HFFc6 (cell line): ENCODE results near the gene TRIM71. TPM values are rescaled to one million over a fixed set of nuclear protein-coding genes. Genes with fewer than 3 reads are reported as not detected.

ENCODE experiments used
- DNase-seq: peaks from one replicate; pipeline ENCODE4 v3.0.0-alpha.2; 2018
- H3K27ac Mint-ChIP-seq: 2 replicates; pipeline ENCODE4 v1.8.0; 2020; ENCODE audit warnings: mild to moderate bottlenecking, mixed read lengths
- H3K27me3 Mint-ChIP-seq: 2 replicates; pipeline ENCODE4 v1.8.0; 2021; ENCODE audit warnings: mild to moderate bottlenecking, moderate library complexity, mixed read lengths; ENCODE audit not compliant: insufficient read depth
- H3K36me3 Mint-ChIP-seq: 2 replicates; pipeline ENCODE4 v1.8.0; 2021; ENCODE audit warnings: low read depth, mixed read lengths
- H3K4me1 Mint-ChIP-seq: 2 replicates; pipeline ENCODE4 v1.8.0; 2020; ENCODE audit warnings: low read depth, mixed read lengths
- H3K4me3 Mint-ChIP-seq: 2 replicates; pipeline ENCODE4 v1.8.0; 2020; ENCODE audit warnings: mild to moderate bottlenecking, moderate library complexity, mixed read lengths
- H3K9me3 Mint-ChIP-seq: 2 replicates; pipeline ENCODE4 v1.8.0; 2020; ENCODE audit warnings: mild to moderate bottlenecking, mixed read lengths
- CTCF ChIP-seq: fragments of 200-600 bp; sonication (generic); IDR thresholded peaks from 2 replicates; pipeline ENCODE4 v1.5.0; 2021; ENCODE audit warnings: antibody characterized with exemption, mild to moderate bottlenecking
- total RNA-seq, 6 experiments: library from RNA; stranded (reverse); fragmentation: NEBNext Ultra II Directional; extraction: Animal tissue kit (Norgen Biotek cat#: 25700); gene quantifications; 2 replicates in 1 of 6; 3 replicates in 5 of 6; pipeline ENCODE4 v1.2.3, GENCODE V29; 2021

TRIM71 gene
- total RNA-seq, 6 experiments from 2014 or later: not detected

DNA sequence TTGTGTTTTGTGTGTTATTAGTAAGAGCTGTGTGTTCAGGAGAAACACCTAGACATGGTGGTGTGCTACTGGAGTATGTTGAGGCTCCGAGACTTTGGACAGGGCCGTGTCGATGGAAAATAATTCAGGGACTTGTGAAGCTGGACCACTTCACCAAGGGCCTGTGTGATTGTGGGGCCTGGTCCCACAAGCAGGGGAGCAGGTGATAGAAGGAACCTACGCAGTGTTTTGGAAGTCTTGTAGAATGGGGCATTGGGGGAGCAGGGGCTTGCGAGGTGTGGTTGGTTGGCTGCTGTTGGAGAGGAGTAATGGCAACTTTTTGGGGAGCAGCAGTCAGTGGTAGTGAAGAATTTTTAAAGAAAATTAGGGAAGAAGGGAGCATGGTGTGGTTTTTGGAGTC, 48.7 kb downstream of the TRIM71 start:
- H3K4me1 Mint-ChIP-seq: peaks cover 10% of the 10 kb centered on the region
- no peak overlapping the region for H3K4me3 Mint-ChIP-seq

GRCh38 chr3:32867954-32868353, 50.2 kb downstream of the TRIM71 start:
- no peak for TF ChIP-seq CTCF
- no peak for DNase-seq
- Mint-ChIP-seq H3K4me1 (peaks cover 10% of the 10 kb centered on the region), H3K9me3 (no peaks in the 10 kb centered on the region), H3K36me3 (no peaks in the 10 kb centered on the region), H3K27ac (no peak overlapping the region), H3K4me3 (no peak overlapping the region), H3K27me3 (peaks cover 23% of the 10 kb centered on the region)

More for the DNA sequence above, 48.7 kb downstream of the TRIM71 start:
- DNase-seq: no peak
- TF ChIP-seq CTCF: no peak
- Mint-ChIP-seq H3K27ac (no peak overlapping the region), H3K27me3 (peaks cover 22% of the 10 kb centered on the region), H3K9me3 (no peaks in the 10 kb centered on the region), H3K36me3 (no peaks in the 10 kb centered on the region)

- H3K4me3 Mint-ChIP-seq: no peak overlapping the region
- DNase-seq: no peak
- TF ChIP-seq CTCF: no peak
- peaks cover 21% of the 10 kb centered on the region for H3K27me3 Mint-ChIP-seq
- no peak overlapping the region for H3K27ac Mint-ChIP-seq
- H3K4me1 Mint-ChIP-seq: peaks cover 10% of the 10 kb centered on the region
- H3K9me3 Mint-ChIP-seq: no peaks in the 10 kb centered on the region
- H3K36me3 Mint-ChIP-seq: no peaks in the 10 kb centered on the region
Observed at GRCh38 chr3:32868719-32869512, 51.1 kb downstream of the TRIM71 start.

- Mint-ChIP-seq H3K4me3 (no peak overlapping the region), H3K27ac (no peak overlapping the region), H3K9me3 (no peaks in the 10 kb centered on the region), H3K36me3 (no peaks in the 10 kb centered on the region), H3K27me3 (peaks cover 16% of the 10 kb centered on the region), H3K4me1 (peaks cover 10% of the 10 kb centered on the region)
- no peak for TF ChIP-seq CTCF
- no peak for DNase-seq
Observed at GRCh38 chr3:32869513-32870047, 51.8 kb downstream of the TRIM71 start.

DNA sequence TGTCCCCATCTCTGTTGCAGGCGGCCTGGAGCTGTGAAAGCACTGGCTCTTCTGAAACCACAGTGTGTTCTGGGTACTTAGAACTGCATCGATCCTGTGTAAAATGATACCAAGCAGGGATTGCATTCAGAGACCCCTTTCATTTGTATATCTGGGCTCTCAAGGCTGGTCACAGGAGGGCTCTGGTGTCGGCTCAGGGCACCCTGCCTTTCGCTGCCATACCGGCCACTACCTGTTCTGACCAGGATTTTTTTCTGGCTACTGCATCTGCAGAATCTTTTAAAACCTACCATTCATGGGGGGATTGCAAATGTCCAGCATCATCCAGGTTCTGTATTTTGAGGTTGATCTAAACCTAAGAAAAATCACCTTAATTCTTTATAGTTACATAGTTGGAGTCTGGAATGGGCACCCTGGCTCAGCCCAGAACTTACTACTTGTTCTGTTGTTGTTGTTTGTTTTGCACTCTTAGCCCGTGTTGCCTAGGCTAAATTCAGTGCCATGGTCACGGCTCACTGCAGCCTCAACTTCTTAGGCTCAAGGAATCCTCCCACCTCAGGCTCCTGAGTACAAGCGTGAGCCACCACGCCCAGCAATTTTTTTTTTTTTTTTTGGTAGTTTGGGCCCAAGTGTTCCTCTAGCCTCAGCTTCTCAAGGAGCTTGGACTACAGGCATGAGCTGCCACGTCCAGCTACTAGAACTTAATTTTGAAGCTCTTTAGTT, 52.7 kb downstream of the TRIM71 start:
- Mint-ChIP-seq H3K27me3 (peaks cover 15% of the 10 kb centered on the region), H3K4me3 (no peak overlapping the region), H3K9me3 (no peaks in the 10 kb centered on the region), H3K36me3 (no peaks in the 10 kb centered on the region), H3K27ac (no peak overlapping the region), H3K4me1 (peaks cover 9% of the 10 kb centered on the region)
- no peak for TF ChIP-seq CTCF
- DNase-seq: no peak
